Retinal pigment epithelial cell (primary cell): ENCODE data around the gene BTBD16.
A peak's percentile ranks its signal among the peaks of the same experiment; 100 is the strongest.

Experiments
- DNase-seq: peaks from one replicate; pipeline ENCODE4 v3.0.0-alpha.2; 2010; ENCODE audit warnings: low read depth
- H3K4me3 ChIP-seq: 2 replicates; pipeline ENCODE4 v1.5.1; 2011; ENCODE audit warnings: mild to moderate bottlenecking, low read length, control low read depth, moderate library complexity
- CTCF ChIP-seq: conservative IDR thresholded peaks from 2 replicates; pipeline ENCODE4 v1.5.1; 2011; ENCODE audit warnings: low read depth, low read length, control low read depth, inconsistent platforms

BTBD16 gene

GRCh38 chr10:122253605-122254004 is 17.5 kb upstream of the BTBD16 start:
- no peak overlapping the region for H3K4me3 ChIP-seq
- DNase-seq = no peak
- TF ChIP-seq CTCF = no peak

- TF ChIP-seq CTCF = no peak
- no peak for DNase-seq
- no peak overlapping the region for H3K4me3 ChIP-seq
Measured at GRCh38 chr10:122254831-122255230, 16.3 kb upstream of the BTBD16 start.

- no peak for DNase-seq
- TF ChIP-seq CTCF = no peak
- H3K4me3 ChIP-seq = no peak overlapping the region
Measured at GRCh38 chr10:122255509-122256301, 15.4 kb upstream of the BTBD16 start.

- TF ChIP-seq CTCF = no peak
Measured at GRCh38 chr10:122257041-122257440, 14.1 kb upstream of the BTBD16 start.

GRCh38 chr10:122258136-122259074 is 12.7 kb upstream of the BTBD16 start:
- no peak overlapping the region for H3K4me3 ChIP-seq
- no peak for TF ChIP-seq CTCF
- peak; percentile 63 for DNase-seq

More at GRCh38 chr10:122257041-122257440, 14.1 kb upstream of the BTBD16 start:
- H3K4me3 ChIP-seq = no peak overlapping the region
- DNase-seq = no peak

- no peak for TF ChIP-seq CTCF
- H3K4me3 ChIP-seq = no peak overlapping the region
- DNase-seq = no peak
Measured at GRCh38 chr10:122259075-122259466, 12.0 kb upstream of the BTBD16 start.
